ENCODE data around the gene ELMO1.

The ELMO1 gene

GRCh38 chr7:37037286-37037685 is 411.4 kb downstream of the ELMO1 start:
- no peak for DNase-seq

GRCh38 chr7:37035631-37036030 is 413.0 kb downstream of the ELMO1 start:
- DNase-seq: no peak

GRCh38 chr7:37033141-37033540 is 415.5 kb downstream of the ELMO1 start:
- DNase-seq: no peak

GRCh38 chr7:37032258-37032601 is 416.4 kb downstream of the ELMO1 start:
- DNase-seq: no peak

GRCh38 chr7:37031571-37032257 is 416.9 kb downstream of the ELMO1 start:
- DNase-seq: peak; percentile 99

- no peak for DNase-seq
Measured at GRCh38 chr7:37028909-37029440, 419.7 kb downstream of the ELMO1 start.

GRCh38 chr7:37027557-37028341 is 420.9 kb downstream of the ELMO1 start:
- no peak for DNase-seq

GRCh38 chr7:37027104-37027503 is 421.6 kb downstream of the ELMO1 start:
- DNase-seq: no peak

- DNase-seq: no peak
Measured at GRCh38 chr7:37018954-37019353, 429.7 kb downstream of the ELMO1 start.

- no peak for DNase-seq
Measured at GRCh38 chr7:37016064-37016878, 432.4 kb downstream of the ELMO1 start.

DNA sequence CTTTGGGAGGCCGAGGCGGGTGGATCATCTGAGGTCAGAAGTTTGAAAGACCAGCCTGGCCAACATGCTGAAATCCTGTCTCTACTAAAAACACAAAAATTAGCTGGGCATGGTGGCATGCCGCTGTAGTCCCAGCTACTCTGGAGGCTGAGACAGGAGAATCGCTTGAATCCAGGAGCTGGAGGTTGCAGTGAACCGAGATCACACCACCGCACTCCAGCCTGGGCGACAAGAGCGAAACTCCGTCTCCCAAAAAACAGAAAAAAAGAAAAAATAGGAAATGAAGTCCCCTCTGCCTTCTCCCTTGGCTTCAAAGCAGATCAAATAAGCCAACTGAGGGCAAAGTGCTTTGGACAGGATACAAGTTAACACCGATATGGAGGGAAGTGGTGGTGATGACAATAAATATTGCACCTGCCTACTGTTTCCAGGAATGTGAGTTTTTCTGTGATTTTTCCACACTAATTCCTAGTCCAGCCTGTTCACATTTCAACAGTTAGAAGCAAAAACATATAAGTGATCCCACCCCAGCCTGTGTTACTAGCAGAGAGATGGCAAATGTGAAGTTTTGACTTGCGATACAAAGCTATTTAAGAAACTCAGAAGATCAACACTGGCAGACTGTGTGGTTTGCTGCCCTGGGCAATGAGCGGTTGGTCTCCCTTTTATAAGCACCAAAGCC is 433.2 kb downstream of the ELMO1 start:
- DNase-seq: no peak

DNA sequence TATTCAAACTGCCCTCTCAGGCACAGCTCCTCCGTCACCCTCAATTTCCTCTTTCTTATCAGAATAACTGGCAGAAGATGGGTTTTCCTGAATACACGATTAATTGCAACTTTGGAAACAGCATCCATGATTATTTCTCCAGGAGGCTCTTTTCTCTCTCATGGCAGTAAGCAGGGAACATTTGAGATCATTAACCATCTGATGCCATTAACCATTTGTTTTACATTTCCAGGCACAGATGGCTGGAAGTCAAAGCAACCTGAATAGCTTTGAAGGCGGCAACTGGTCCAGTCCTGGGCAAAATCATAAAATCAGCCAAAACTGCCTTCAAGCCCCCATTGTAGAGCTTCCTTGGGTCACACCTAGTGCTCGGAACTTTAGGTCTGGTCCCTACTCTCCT is 434.9 kb downstream of the ELMO1 start:
- no peak for DNase-seq

DNA sequence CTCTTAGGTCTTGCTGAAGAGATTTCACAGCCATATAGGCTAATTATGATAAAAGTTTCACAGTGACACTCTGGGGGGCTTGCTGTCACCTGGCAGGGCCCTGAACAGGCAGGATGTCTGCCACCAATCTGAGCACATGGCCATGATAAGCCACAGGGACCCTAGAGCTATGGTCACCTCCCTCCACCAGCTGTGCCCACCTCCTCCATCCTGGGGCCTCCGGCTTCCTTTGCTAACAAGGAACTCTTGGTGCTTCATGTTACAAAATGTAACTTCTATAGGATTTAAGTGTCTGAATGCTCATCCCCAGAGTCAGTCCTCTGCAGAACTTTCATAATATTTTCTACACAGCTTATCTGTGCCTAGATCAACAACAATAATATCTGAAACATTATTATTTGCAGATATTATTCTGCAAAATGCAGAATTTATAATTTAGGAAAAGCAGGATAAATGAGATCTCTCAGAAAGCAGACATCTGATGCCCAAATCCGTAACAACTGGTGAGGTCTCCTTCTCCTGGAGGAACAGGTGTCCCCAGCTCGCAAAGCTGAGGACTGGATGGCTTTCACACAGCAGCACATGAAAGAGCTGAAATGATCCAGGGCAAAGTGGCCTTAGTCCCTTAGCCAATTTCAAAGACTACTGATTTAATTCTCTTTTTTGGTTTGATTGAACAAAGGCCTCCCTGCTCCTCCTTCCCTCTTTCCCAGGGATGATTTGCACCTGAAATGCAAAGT is 437.3 kb downstream of the ELMO1 start:
- DNase-seq: no peak

DNA sequence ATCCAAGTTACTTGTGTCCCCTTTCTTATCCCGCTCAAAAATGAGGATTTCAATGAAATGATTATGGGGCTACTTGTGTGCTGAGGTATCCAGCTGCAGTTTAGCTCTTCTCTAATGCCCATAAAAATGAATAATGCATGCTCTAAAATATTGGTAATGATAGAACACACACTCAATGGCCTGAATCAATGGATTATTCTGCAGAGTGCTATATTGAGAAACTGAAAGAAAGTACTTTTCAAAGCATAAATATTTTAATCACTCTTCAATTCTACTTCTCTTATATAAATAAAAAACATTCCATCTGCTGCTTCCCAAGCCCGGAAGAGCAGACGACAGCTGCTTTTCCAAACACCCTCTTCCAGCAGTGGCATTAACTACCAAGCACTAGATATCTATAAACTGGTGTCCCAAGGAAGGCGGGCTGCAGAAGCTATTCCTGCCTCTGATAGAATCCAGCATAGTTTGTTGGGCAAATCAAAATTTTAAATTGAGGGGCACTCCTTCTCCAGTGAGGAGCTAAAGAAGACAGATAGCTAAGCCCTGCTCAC is 439.5 kb downstream of the ELMO1 start:
- no peak for DNase-seq

DNA sequence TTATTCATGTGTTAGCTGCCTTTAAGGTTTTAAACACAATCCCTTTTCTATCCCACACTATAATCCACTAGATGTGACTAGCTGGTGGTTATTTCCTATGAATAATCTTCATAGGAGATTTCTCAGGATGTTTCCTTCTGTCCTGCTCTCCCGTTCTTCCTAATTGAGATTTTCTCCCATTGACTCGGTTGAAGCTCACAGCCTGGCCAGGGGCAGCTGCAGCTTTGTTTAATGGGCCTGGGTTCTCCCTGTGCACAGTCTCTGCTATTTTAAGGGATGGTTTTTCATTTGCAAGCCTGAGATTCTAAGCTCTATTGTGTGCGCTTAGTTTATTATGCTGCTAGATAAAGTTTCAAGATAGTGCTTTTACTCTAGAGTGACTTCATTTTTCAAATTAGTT is 441.0 kb downstream of the ELMO1 start:
- DNase-seq: no peak

GRCh38 chr7:37007268-37007667 is 441.4 kb downstream of the ELMO1 start:
- DNase-seq: no peak

DNA sequence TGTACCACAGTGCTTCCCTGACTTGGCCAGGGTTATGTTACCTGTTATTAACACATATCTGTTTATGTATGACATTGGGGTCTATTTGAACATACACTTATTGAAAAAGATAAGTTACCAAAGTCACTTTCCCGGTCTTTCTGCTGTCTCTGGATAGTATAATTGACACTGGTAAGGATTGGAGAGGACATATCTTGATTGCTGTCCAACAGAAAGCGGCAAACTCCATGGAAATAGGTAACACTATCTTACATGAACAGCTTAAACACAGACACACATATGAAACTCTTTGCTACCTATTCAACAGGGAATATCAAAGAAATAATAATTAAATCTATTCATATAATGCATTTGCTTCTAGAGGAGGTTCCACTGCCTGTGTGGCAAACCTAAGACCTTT is 441.9 kb downstream of the ELMO1 start:
- no peak for DNase-seq

DNA sequence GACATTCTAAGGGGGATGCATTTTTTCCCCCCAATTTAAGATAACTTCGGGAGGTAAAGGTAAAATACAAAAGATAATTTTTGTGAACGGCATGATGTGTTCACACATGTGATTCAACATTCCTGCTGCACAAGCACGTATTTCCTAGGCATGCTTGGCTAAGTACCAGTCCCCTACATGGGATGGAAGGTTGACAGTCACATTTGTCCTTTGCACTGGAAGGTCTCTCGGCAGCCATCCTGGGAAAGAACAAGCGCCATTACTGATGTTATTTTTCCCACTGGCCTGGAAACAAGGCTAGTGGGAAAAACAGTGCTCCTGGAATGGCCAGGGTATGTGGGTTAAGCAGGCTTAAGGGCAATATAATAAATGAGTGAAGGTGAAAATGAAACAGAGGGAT is 448.2 kb downstream of the ELMO1 start:
- DNase-seq: no peak

DNA sequence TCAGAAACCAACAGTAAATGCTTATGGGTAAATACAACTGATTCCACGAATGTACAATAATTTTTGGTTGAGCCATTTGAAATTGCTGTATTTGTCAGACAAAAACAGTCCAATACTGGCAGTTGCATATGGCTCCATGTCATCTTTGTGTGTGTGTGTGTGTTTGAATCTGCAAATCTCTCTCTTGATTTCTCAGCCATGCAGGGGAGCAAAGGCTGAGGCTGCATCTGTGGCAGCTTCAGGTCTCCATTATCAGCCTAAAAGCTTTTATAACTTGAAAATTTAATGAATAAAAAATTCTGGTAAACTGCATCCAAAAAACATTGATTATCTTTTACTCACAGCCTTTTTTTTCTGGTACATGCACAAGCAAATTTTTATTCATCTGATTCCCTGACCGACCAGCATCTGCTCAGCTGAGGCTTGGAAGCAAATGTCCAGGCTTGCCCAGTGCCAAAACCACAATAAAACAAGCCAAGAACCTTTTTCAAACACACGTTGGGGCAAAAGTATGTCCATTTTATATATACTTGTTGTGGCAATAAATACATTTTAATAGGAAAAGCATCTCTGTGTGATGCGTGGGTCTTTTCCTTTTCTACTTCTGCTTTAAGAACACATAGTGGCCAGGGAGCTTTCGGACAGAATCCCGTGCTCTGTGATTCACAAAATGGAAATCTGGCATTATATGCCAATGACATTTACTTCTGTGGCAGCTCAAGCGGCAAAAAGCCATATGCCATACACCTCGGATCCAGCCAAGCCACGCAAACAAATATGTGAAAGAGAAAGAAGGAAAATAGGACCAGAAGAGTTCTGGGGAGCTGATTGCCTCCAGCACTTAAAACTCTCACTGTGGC is 448.8 kb downstream of the ELMO1 start:
- DNase-seq: no peak

DNA sequence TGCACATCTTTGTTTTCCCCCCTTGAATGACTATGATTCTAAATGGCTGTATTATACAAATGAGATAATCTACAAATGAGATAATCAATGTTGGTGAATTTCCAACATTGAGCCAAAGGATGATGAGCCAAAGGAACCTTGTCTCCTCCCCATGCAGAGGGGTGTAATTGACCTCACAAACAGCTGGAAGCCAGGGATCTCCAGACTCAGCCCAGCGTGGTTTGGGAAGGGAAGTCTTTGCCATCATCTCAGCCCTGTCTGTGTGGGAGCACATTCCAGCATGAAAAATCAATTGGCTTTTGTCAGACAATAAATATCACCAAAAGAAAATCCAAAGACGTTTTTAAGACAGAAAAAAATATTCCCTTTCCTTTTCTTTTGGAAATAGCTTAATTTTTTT is 452.9 kb downstream of the ELMO1 start:
- no peak for DNase-seq

Data from EL (cell line).